ENCODE results near the gene PRRT3.

- TF ChIP-seq CTCF (IDR thresholded peaks at IDR 0.05) (no peak), POLR2A (IDR thresholded peaks at IDR 0.05) (no peak)
Measured at GRCh38 chr3:9906480-9906879, 45.7 kb downstream of the PRRT3 start.
